HCT116 (cell line): ENCODE data around the gene SLFN12. TPM values are rescaled to one million over a fixed set of nuclear protein-coding genes. Genes with fewer than 3 reads are reported as not detected.

ENCODE experiments used
- ATAC-seq: fragments of 200-7000 bp; cut with Tn5 transposase; 2 replicates; pipeline ENCODE4 v1.9.1; 2020; ENCODE audit warnings: mild to moderate bottlenecking, moderate library complexity
- BruUV-seq: library from RNA; stranded (reverse); fragments of 400-500 nt; replicated peaks from 2 replicates; lab custom pipeline; 2021; lab: Mats Ljungman, UMichigan
- CTCF ChIA-PET: fragments of 300-600 bp; sonication (Branson Sonifier 250); formaldehyde crosslinking; loops from one replicate; lab custom pipeline; 2021; ENCODE audit warnings: antibody characterized with exemption; lab: Charles Lee
- POLR2A ChIA-PET: fragments of 300-600, 350-600 bp; sonication (Branson Sonifier 250); formaldehyde crosslinking; loops from one replicate; lab custom pipeline; 2021; ENCODE audit warnings: antibody characterized with exemption; lab: Charles Lee
- RAD21 ChIA-PET, 2 experiments: fragments of 300-600 bp; sonication (Branson Sonifier 250); formaldehyde crosslinking; loops; one replicate each; lab custom pipeline; 2023; ENCODE audit warnings: low total read pairs in 2 of 2; ENCODE audit not compliant: uncharacterized antibody in 2 of 2, unreplicated experiment in 2 of 2, low non-redundant PET in 1 of 2; lab: Charles Lee
- DNase-seq: peaks from one replicate; pipeline ENCODE4 v3.0.0-alpha.2; 2010; ENCODE audit warnings: low read depth, low spot score
- H2AFZ ChIP-seq: fragments of 200-600 bp; shearing (Covaris generic), sonication (generic); 2 replicates; pipeline ENCODE4 v1.6.1; 2017; ENCODE audit warnings: low read depth, mixed run types, mixed read lengths, antibody characterized with exemption, low read length; ENCODE audit not compliant: poor library complexity, severe bottlenecking
- H3K27ac ChIP-seq: 2 replicates; pipeline ENCODE4 v1.5.1; 2012; ENCODE audit warnings: low read depth, low read length
- H3K27me3 ChIP-seq: fragments of 200-600 bp; sonication (generic); 2 replicates; pipeline ENCODE4 v1.6.1; 2016; ENCODE audit warnings: mixed run types, low read length, mixed read lengths; ENCODE audit not compliant: insufficient read depth
- H3K36me3 ChIP-seq, 2 experiments: fragments of 200-500 bp in 1 of 2; fragments of 200-600 bp in 1 of 2; sonication (Bioruptor generic) in 1 of 2; sonication (generic) in 1 of 2; 2 replicates each; pipeline versions ENCODE4 v1.5.1 to v1.6.1; 2014 to 2016; ENCODE audit warnings: low read length in 2 of 2, inconsistent platforms in 1 of 2, mixed read lengths in 1 of 2, mixed run types in 1 of 2; ENCODE audit not compliant: insufficient read depth in 2 of 2, control insufficient read depth in 1 of 2
- H3K4me1 ChIP-seq, 2 experiments: fragments of 200-600 bp in 1 of 2; sonication (generic) in 1 of 2; 2 replicates each; pipeline versions ENCODE4 v1.5.1 to v1.6.1; 2012 to 2017; ENCODE audit warnings: low read length in 2 of 2, inconsistent platforms in 1 of 2, mild to moderate bottlenecking in 1 of 2, mixed read lengths in 1 of 2, mixed run types in 1 of 2, moderate library complexity in 1 of 2; ENCODE audit not compliant: insufficient read depth in 2 of 2, control insufficient read depth in 1 of 2
- H3K4me2 ChIP-seq: fragments of 200-600 bp; sonication (generic); 2 replicates; pipeline ENCODE4 v1.6.1; 2017; ENCODE audit warnings: mixed run types, low read length, mixed read lengths
- H3K4me3 ChIP-seq, 2 experiments: fragments of 200-600 bp in 1 of 2; sonication (generic) in 1 of 2; replicated peaks in 1 of 2; 2 replicates each; pipeline ENCODE4 v1.5.1; 2011 to 2016; ENCODE audit warnings: low read length in 2 of 2, control low read depth in 1 of 2, low read depth in 1 of 2, mild to moderate bottlenecking in 1 of 2, mixed read lengths in 1 of 2, mixed run types in 1 of 2
- H3K79me2 ChIP-seq: fragments of 200-600 bp; sonication (generic); 2 replicates; pipeline ENCODE4 v1.6.1; 2017; ENCODE audit warnings: mild to moderate bottlenecking, mixed run types, low read length, moderate library complexity, mixed read lengths; ENCODE audit not compliant: insufficient read depth
- H3K9ac ChIP-seq: fragments of 200-600 bp; sonication (generic); 2 replicates; pipeline ENCODE4 v1.6.1; 2016; ENCODE audit warnings: low read length, mixed read lengths
- H3K9me2 ChIP-seq: fragments of 200-600 bp; sonication (generic), shearing (Covaris generic); 2 replicates; pipeline ENCODE4 v1.6.1; 2017; ENCODE audit warnings: mixed run types, mild to moderate bottlenecking, moderate library complexity; ENCODE audit not compliant: insufficient read depth
- H3K9me3 ChIP-seq, 2 experiments: fragments of 200-500 bp in 1 of 2; fragments of 200-600 bp in 1 of 2; sonication (Bioruptor generic) in 1 of 2; sonication (generic) in 1 of 2; 2 replicates each; pipeline ENCODE4 v1.6.1; 2014 to 2017; ENCODE audit warnings: low read length in 2 of 2, mixed read lengths in 2 of 2, inconsistent platforms in 1 of 2, low read depth in 1 of 2, mild to moderate bottlenecking in 1 of 2, mixed run types in 1 of 2, moderate library complexity in 1 of 2; ENCODE audit not compliant: control insufficient read depth in 1 of 2, insufficient read depth in 1 of 2
- H4K20me1 ChIP-seq: fragments of 200-600 bp; sonication (generic), shearing (Covaris generic); 2 replicates; pipeline ENCODE4 v1.6.1; 2017; ENCODE audit warnings: mixed run types, mild to moderate bottlenecking, moderate library complexity; ENCODE audit not compliant: insufficient read depth
- CBX3 ChIP-seq: IDR thresholded peaks from 2 replicates; pipeline ENCODE4 v1.6.1; 2012; ENCODE audit warnings: low read depth
- EGR1 ChIP-seq: IDR thresholded peaks from 2 replicates; pipeline ENCODE4 v1.6.1; 2012; ENCODE audit warnings: low read depth
- JUND ChIP-seq: IDR thresholded peaks from 2 replicates; pipeline ENCODE4 v1.6.1; 2012
- POLR2A ChIP-seq: IDR thresholded peaks from 2 replicates; pipeline ENCODE4 v1.7.0; 2011; ENCODE audit warnings: borderline replicate concordance; ENCODE audit not compliant: insufficient read depth, insufficient read length; ENCODE audit errors: extremely low read depth
- POLR2AphosphoS5 ChIP-seq: IDR thresholded peaks from 2 replicates; pipeline ENCODE4 v1.6.1; 2011; ENCODE audit warnings: mild to moderate bottlenecking, low read depth, low read length, moderate library complexity
- RAD21 ChIP-seq: IDR thresholded peaks from 2 replicates; pipeline ENCODE4 v1.6.1; 2012; ENCODE audit warnings: low read depth, mild to moderate bottlenecking
- SIN3A ChIP-seq: IDR thresholded peaks from 2 replicates; pipeline ENCODE4 v1.6.1; 2012; ENCODE audit warnings: low read depth
- SP1 ChIP-seq: IDR thresholded peaks from 2 replicates; pipeline ENCODE4 v1.6.1; 2012; ENCODE audit warnings: low read depth
- SRF ChIP-seq: IDR thresholded peaks from 2 replicates; pipeline ENCODE4 v1.6.1; 2012; ENCODE audit warnings: low read depth
- TCF7L2 ChIP-seq: IDR thresholded peaks from 2 replicates; pipeline ENCODE4 v1.7.0; 2011; ENCODE audit warnings: borderline replicate concordance, inconsistent platforms; ENCODE audit not compliant: insufficient read depth, insufficient read length; ENCODE audit errors: extremely low read depth
- YY1 ChIP-seq: IDR thresholded peaks from 2 replicates; pipeline ENCODE4 v1.6.1; 2011; ENCODE audit warnings: low read length, low read depth, moderate library complexity, mild to moderate bottlenecking; ENCODE audit not compliant: insufficient replicate concordance; ENCODE audit errors: extremely low read depth
- ZFX ChIP-seq: fragments of 450-650 bp; IDR thresholded peaks from 2 replicates; pipeline ENCODE4 v1.6.1; 2017
- ZNF274 ChIP-seq: fragments of 200-500 bp; sonication (Bioruptor generic); IDR thresholded peaks from 2 replicates; pipeline ENCODE4 v1.6.1; 2014; ENCODE audit warnings: mild to moderate bottlenecking, low read depth, low read length, inconsistent platforms
- intact Hi-C: fragments of 100-400 bp; cut with micrococcal nuclease; formaldehyde crosslinking; loops from 2 replicates; pipeline ENCODE4 v1.10.0; 2022
- total RNA-seq: library from RNA; stranded (reverse); gene quantifications from one replicate; pipeline ENCODE4 v1.2.1, GENCODE V29; 2021; ENCODE audit not compliant: unreplicated experiment
- TF ChIP-seq, protein P1 (sequence below): IDR thresholded peaks from 2 replicates; pipeline ENCODE4 v1.6.1; 2012
- TF ChIP-seq, protein P2 (sequence below): IDR thresholded peaks from 2 replicates; pipeline ENCODE4 v1.6.1; 2012
- TF ChIP-seq, protein P3 (sequence below): IDR thresholded peaks from 2 replicates; pipeline ENCODE4 v1.6.1; 2012; ENCODE audit warnings: low read depth
- TF ChIP-seq, protein P4 (sequence below), 3 experiments: fragments of 200-600 bp in 1 of 3; sonication (generic) in 1 of 3; IDR thresholded peaks in 2 of 3; conservative IDR thresholded peaks in 1 of 3; 2 replicates each; pipeline ENCODE4 v1.5.1; 2012 to 2017; ENCODE audit warnings: low read depth in 2 of 3, low read length in 2 of 3, antibody characterized with exemption in 1 of 3, borderline replicate concordance in 1 of 3, control low read depth in 1 of 3, mild to moderate bottlenecking in 1 of 3, mixed read lengths in 1 of 3, mixed run types in 1 of 3, moderate library complexity in 1 of 3; ENCODE audit not compliant: insufficient read depth in 1 of 3

SLFN12 gene
- total RNA-seq, 1 experiment from 2014 or later = not detected

DNA sequence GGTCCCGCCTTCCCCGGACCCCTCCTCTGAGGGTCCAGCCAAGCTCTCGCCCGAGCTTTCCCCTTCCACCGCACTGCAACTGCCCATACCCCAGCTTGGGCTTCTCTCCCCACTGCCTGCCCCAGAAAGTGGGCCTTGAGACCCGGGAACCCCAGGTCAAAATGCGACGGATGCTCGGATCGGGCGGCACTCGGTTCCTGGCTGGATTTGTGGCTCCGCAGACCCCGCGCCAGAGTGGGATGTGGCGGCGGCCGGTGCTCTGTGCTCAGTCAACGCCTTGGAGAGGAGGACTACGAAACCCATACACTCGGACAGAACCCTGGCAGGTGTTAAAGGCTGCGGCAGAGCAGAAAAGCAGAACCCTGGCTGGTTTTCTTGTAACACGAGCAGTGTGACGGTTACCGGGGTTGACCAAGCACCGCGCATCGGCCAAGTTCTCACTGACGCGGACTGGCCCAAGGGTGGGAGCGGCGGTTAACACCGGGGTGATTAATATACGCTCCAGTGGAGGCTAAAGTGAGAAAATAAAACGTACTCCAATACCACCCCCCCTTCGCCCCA is 17.2 kb upstream of the SLFN12 start:
- ATAC-seq (no peak), DNase-seq (no peak)
- ChIA-PET CTCF (no interaction called here), RAD21 (no interaction called here), POLR2A (no interaction called here)
- no peaks in the 10 kb centered on the region for H3K36me3 ChIP-seq
- no peak overlapping the region for H3K9ac ChIP-seq
- no peak overlapping the region for H3K4me3 ChIP-seq
- H3K4me1 ChIP-seq = no peaks in the 10 kb centered on the region
- no peaks in the 10 kb centered on the region for H3K79me2 ChIP-seq
- peaks cover 31% of the 10 kb centered on the region for H3K27me3 ChIP-seq
- H2AFZ ChIP-seq = no peak overlapping the region
- H3K9me2 ChIP-seq = no peaks in the 10 kb centered on the region
- BruUV-seq = no TSS peak
- no peak for TF ChIP-seq RAD21
- TF ChIP-seq ZFX = no peak
- no peak for TF ChIP-seq SIN3A
- no peak for TF ChIP-seq ZNF274
- TF ChIP-seq, protein P1, sequence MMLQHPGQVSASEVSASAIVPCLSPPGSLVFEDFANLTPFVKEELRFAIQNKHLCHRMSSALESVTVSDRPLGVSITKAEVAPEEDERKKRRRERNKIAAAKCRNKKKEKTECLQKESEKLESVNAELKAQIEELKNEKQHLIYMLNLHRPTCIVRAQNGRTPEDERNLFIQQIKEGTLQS = no peak
- TF ChIP-seq EGR1 = no peak
- no peak for TF ChIP-seq SRF
- TF ChIP-seq, protein P2, sequence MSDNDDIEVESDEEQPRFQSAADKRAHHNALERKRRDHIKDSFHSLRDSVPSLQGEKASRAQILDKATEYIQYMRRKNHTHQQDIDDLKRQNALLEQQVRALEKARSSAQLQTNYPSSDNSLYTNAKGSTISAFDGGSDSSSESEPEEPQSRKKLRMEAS = no peak
- TF ChIP-seq CBX3 = no peak
- no peak for TF ChIP-seq POLR2A
- TF ChIP-seq, protein P3, sequence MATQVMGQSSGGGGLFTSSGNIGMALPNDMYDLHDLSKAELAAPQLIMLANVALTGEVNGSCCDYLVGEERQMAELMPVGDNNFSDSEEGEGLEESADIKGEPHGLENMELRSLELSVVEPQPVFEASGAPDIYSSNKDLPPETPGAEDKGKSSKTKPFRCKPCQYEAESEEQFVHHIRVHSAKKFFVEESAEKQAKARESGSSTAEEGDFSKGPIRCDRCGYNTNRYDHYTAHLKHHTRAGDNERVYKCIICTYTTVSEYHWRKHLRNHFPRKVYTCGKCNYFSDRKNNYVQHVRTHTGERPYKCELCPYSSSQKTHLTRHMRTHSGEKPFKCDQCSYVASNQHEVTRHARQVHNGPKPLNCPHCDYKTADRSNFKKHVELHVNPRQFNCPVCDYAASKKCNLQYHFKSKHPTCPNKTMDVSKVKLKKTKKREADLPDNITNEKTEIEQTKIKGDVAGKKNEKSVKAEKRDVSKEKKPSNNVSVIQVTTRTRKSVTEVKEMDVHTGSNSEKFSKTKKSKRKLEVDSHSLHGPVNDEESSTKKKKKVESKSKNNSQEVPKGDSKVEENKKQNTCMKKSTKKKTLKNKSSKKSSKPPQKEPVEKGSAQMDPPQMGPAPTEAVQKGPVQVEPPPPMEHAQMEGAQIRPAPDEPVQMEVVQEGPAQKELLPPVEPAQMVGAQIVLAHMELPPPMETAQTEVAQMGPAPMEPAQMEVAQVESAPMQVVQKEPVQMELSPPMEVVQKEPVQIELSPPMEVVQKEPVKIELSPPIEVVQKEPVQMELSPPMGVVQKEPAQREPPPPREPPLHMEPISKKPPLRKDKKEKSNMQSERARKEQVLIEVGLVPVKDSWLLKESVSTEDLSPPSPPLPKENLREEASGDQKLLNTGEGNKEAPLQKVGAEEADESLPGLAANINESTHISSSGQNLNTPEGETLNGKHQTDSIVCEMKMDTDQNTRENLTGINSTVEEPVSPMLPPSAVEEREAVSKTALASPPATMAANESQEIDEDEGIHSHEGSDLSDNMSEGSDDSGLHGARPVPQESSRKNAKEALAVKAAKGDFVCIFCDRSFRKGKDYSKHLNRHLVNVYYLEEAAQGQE = no peak
- no peak for TF ChIP-seq YY1
- TF ChIP-seq, protein P4, sequence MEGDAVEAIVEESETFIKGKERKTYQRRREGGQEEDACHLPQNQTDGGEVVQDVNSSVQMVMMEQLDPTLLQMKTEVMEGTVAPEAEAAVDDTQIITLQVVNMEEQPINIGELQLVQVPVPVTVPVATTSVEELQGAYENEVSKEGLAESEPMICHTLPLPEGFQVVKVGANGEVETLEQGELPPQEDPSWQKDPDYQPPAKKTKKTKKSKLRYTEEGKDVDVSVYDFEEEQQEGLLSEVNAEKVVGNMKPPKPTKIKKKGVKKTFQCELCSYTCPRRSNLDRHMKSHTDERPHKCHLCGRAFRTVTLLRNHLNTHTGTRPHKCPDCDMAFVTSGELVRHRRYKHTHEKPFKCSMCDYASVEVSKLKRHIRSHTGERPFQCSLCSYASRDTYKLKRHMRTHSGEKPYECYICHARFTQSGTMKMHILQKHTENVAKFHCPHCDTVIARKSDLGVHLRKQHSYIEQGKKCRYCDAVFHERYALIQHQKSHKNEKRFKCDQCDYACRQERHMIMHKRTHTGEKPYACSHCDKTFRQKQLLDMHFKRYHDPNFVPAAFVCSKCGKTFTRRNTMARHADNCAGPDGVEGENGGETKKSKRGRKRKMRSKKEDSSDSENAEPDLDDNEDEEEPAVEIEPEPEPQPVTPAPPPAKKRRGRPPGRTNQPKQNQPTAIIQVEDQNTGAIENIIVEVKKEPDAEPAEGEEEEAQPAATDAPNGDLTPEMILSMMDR (IDR thresholded peaks at IDR 0.05 in 2 of 3, conservative IDR thresholded peaks at IDR 0.05 in 1 of 3; ENCODE audit: borderline replicate concordance in 1 of 3, insufficient read depth in 1 of 3, low read depth in 2 of 3, low read length in 2 of 3) = no peak
- no peak for TF ChIP-seq TCF7L2
- no peak for TF ChIP-seq SP1
- TF ChIP-seq POLR2AphosphoS5 = no peak
- TF ChIP-seq JUND = no peak
- intact Hi-C loops = no loop called here
- H3K27ac ChIP-seq = no peak overlapping the region
- H3K9me3 ChIP-seq = no peaks in the 10 kb centered on the region
- no peak overlapping the region for H3K4me2 ChIP-seq
- H4K20me1 ChIP-seq = no peaks in the 10 kb centered on the region
